ENCODE measurements around the gene IL3.

The IL3 gene

DNA sequence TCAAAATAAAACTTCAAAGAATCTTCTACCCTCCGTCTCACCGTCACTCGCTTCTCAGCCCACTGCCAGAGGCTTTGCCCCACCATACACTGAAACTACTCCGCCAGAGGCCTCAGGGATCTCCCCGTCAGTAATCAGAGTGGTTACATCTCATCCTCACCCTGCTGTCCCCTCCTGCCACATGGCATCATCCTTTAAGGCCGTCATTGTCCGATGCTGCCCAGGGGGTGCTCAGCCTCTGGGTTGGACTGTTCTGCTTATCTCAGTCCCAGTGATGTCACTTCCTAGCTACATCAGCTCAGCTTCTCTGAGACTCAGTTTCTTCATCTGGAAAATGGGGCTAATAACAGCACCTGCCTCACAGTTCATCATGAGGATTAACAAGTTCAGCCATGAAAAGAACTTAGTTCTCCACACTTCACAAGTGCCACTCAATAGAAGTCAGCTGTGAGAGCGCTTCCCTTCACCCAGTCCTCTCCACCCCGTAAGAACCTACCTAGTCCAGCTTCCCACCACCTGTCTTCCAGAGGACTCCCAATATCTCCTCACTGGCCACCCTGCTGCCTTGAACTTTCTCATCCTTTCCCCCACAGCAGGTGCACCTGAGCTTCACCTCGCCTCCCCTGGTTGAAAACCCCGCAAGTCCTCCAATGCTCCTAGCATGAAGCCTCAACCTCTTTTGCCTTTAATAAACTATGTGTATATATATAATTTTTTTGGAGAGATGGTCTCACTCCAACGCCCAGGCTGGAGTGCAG is 2.8 kb upstream of the IL3 start:
- TF ChIP-seq, protein P1, sequence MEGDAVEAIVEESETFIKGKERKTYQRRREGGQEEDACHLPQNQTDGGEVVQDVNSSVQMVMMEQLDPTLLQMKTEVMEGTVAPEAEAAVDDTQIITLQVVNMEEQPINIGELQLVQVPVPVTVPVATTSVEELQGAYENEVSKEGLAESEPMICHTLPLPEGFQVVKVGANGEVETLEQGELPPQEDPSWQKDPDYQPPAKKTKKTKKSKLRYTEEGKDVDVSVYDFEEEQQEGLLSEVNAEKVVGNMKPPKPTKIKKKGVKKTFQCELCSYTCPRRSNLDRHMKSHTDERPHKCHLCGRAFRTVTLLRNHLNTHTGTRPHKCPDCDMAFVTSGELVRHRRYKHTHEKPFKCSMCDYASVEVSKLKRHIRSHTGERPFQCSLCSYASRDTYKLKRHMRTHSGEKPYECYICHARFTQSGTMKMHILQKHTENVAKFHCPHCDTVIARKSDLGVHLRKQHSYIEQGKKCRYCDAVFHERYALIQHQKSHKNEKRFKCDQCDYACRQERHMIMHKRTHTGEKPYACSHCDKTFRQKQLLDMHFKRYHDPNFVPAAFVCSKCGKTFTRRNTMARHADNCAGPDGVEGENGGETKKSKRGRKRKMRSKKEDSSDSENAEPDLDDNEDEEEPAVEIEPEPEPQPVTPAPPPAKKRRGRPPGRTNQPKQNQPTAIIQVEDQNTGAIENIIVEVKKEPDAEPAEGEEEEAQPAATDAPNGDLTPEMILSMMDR (IDR thresholded peaks at IDR 0.05; ENCODE audit: borderline replicate concordance, insufficient read depth, low read depth, low read length), result no peak
- no peak overlapping the region for H3K4me3 ChIP-seq (ENCODE audit: low read depth, low read length)

DNA sequence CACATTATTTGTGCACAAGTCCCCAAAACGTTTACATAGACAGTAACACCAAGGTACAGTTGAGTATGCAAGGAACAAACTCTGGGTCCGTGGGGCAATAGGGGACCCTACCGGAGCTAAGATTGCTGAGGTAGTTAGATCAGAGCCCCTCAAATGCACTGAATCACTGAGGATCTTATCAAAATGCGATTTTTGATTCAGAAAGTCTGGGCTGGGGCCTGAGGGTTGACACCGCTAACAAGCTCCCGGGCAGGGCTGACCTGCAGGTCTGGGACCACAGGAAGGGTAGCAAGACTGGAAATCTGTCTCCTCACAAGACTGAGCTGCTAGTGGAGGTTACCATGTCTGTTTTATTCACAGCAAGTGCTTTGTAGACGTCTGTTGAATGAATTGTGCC is 1.8 kb upstream of the IL3 start:
- TF ChIP-seq, protein P1 (IDR thresholded peaks at IDR 0.05; ENCODE audit: borderline replicate concordance, insufficient read depth, low read depth, low read length), result no peak
- no peak overlapping the region for H3K4me3 ChIP-seq (ENCODE audit: low read depth, low read length)

DNA sequence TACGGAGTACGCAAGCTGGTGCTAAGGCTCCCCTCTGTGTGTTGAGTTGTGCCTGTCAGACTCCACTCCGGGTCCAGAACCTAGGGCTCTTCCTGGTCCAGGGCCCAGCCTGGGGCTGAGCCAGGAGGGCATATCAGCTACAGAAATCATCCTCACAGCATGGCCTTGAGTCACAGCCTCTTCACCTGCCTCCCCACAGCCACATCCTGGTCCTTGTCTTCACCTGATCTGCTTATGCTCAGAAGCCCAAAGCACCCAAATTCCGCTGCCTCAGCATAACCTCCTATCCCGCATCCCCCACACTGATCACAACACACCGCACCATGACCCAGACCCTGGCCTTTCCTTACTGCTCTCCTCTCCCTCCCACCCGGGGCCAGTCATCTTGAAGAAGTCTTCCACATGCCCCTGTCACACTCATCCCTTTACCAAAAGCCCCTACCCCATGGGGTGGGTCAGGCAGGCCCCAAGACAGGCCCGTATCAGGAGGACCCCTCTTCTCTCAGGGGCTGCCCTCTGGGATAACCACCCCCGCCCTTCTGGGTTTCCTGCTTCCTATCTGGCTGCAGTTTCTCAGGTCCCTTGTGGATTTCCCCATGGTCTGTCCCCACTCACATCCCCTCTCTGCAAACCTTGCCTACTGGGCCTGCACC is 1.3 kb upstream of the IL3 start:
- no peak overlapping the region for H3K4me3 ChIP-seq (ENCODE audit: low read depth, low read length)
- TF ChIP-seq, protein P1 (IDR thresholded peaks at IDR 0.05; ENCODE audit: borderline replicate concordance, insufficient read depth, low read depth, low read length), result no peak

DNA sequence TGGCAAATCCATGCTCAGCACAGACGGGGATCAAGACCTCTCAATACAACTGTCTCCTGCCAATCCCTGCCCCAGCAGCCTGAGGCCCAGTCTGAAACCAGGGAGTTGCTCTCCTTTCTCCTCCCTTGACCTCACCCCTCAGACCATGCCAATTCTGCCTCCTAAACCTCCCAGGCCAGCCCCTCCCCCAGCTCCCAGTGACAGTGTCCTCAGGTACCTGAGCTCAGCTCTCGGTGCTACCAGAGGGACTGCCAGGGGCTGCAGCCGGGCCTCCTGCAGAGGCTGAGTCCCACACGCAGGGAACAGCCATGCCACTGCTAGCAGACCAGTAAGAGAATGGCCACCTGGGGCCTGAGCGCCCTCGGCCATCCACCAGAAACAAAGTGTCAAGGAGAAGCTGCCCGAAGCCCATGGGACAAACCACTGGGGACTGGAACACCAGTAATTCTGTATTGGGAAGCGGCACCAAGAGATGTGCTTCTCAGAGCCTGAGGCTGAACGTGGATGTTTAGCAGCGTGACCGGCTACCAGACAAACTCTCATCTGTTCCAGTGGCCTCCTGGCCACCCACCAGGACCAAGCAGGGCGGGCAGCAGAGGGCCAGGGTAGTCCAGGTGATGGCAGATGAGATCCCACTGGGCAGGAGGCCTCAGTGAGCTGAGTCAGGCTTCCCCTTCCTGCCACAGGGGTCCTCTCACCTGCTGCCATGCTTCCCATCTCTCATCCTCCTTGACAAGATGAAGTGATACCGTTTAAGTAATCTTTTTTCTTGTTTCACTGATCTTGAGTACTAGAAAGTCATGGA is 557 bp upstream of the IL3 start:
- TF ChIP-seq, protein P1 (IDR thresholded peaks at IDR 0.05; ENCODE audit: borderline replicate concordance, insufficient read depth, low read depth, low read length), result no peak
- no peak overlapping the region for H3K4me3 ChIP-seq (ENCODE audit: low read depth, low read length)

DNA sequence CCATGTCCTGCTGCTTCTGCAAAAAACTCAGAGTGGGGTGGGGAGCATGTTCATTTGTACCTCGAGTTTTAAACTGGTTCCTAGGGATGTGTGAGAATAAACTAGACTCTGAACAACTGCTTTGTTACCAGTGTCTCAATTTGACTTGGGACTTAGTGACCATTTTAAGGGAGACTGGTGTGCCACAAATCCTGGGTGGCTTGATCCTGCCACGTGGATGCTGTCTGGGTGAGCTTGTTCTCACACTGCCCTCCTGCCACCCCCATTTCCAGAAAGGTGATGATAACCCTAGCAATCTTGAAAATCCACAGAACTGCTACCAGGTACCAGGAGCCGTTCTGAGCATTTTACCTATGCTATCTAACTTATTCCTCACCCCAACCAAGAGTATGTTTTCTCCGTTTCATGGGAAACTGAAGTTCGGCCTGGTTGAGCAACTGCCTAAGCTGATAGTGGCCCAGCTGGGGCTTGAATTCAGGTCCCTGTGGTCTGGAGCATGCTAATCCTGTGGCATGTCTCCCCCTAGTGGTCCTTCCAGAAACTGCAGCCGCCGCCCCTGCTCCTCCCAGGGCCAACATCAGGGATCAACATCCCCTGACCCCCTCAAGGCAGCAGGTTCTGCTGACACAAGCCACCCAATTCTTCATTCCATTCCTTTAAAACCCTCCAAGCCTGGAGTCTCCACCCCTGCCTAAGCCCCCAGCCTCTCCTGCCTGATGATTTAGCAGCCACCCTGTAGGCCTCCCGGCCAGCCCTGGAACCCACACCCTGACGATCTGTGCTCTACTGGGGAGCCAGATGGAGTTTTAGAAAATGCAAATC is 2.8 kb downstream of the IL3 start:
- TF ChIP-seq, protein P1 (IDR thresholded peaks at IDR 0.05; ENCODE audit: borderline replicate concordance, insufficient read depth, low read depth, low read length), result peak; percentile 98

DNA sequence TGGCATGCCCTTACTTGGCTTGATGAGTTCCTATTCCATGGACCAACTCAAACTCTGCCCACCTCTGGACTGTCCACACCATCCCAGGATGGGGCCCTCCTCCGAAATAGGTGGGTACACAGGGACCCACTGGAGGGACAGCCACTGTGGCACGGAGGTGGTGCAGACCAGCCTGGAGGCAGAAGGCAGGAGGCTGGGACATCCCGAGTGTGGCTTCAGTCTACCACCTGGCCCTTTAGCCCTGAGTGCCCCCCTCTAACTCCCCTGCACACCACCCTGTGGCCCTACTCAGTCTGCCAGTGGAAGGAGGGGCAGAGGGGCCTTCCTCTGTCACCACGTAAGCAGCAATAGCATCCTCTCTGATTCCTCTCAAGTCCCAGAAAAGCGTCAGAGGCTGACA is 3.7 kb downstream of the IL3 start:
- H3K4me3 ChIP-seq (ENCODE audit: low read depth, low read length), result no peak overlapping the region
- TF ChIP-seq, protein P1 (IDR thresholded peaks at IDR 0.05; ENCODE audit: borderline replicate concordance, insufficient read depth, low read depth, low read length), result no peak

More for the DNA sequence above, 2.8 kb downstream of the IL3 start:
- H3K4me3 ChIP-seq (ENCODE audit: low read depth, low read length), result no peak overlapping the region
